H1 (cell line): ENCODE results near the gene GTF3C5. TPM values are rescaled to one million over a fixed set of nuclear protein-coding genes. Genes with fewer than 3 reads are reported as not detected.

Source experiments
- CTCF ChIA-PET: fragments of 300-600 bp; sonication (Branson Sonifier 250); formaldehyde crosslinking; loops from one replicate; lab custom pipeline; 2021; ENCODE audit not compliant: partially characterized antibody; lab: Charles Lee
- POLR2A ChIA-PET: fragments of 300-600 bp; sonication (Branson Sonifier 250); formaldehyde crosslinking; loops from one replicate; lab custom pipeline; 2021; ENCODE audit warnings: inconsistent platforms; ENCODE audit not compliant: partially characterized antibody; lab: Charles Lee
- DNase-seq, 2 experiments: peaks; one replicate each; pipeline versions ENCODE4 v3.0.0 to v3.0.0-alpha.2; 2010 to 2022; ENCODE audit warnings: low spot score in 2 of 2, low read depth in 1 of 2, mixed read lengths in 1 of 2
- FAIRE-seq: peaks from 2 replicates; lab custom pipeline; 2011; peaks lifted over from hg19 to GRCh38; lab: Jason Lieb, UNC
- H2AFZ ChIP-seq: 2 replicates; pipeline ENCODE4 v1.8.1; 2012; ENCODE audit warnings: low read length, inconsistent platforms
- H2AK5ac ChIP-seq: 2 replicates; pipeline ENCODE4 v1.6.1; 2013; ENCODE audit warnings: low read depth, low read length
- H2BK120ac ChIP-seq: replicated peaks from 2 replicates; pipeline ENCODE3; 2013; ENCODE audit warnings: low read depth, low read length, inconsistent platforms
- H2BK12ac ChIP-seq: 2 replicates; pipeline ENCODE4 v1.6.1; 2013; ENCODE audit warnings: low read depth, low read length
- H2BK15ac ChIP-seq: 2 replicates; pipeline ENCODE4 v1.6.1; 2013; ENCODE audit warnings: low read length
- H2BK20ac ChIP-seq: 2 replicates; pipeline ENCODE4 v1.6.1; 2013; ENCODE audit warnings: low read length
- H2BK5ac ChIP-seq: 2 replicates; pipeline ENCODE4 v1.6.1; 2013; ENCODE audit warnings: low read depth, low read length
- H3K14ac ChIP-seq: 2 replicates; pipeline ENCODE4 v1.6.1; 2013; ENCODE audit warnings: inconsistent platforms; ENCODE audit not compliant: insufficient read length
- H3K18ac ChIP-seq: 2 replicates; pipeline ENCODE4 v1.6.1; 2013; ENCODE audit warnings: low read length; ENCODE audit errors: extremely low read depth
- H3K23ac ChIP-seq: 2 replicates; pipeline ENCODE4 v1.6.1; 2013; ENCODE audit warnings: inconsistent platforms; ENCODE audit not compliant: insufficient read length
- H3K23me2 ChIP-seq: 2 replicates; pipeline ENCODE4 v1.6.1; 2013; ENCODE audit warnings: low read depth, low read length
- H3K27ac ChIP-seq: 2 replicates; pipeline ENCODE4 v1.6.1; 2011; ENCODE audit warnings: low read depth, low read length, inconsistent platforms
- H3K27me3 ChIP-seq, 4 experiments: replicated peaks in 1 of 4; 1 replicate in 1 of 4; 2 replicates in 3 of 4; pipeline versions ENCODE4 v1.6.1 to v1.8.1; 2011 to 2013; ENCODE audit warnings: low read length in 3 of 4, mild to moderate bottlenecking in 3 of 4, inconsistent platforms in 2 of 4, mixed read lengths in 2 of 4, moderate library complexity in 1 of 4; ENCODE audit not compliant: control insufficient read depth in 3 of 4, insufficient read depth in 3 of 4; ENCODE audit errors: extremely low read depth in 1 of 4
- H3K36me3 ChIP-seq, 4 experiments: 2 replicates each; pipeline versions ENCODE4 v1.6.1 to v1.8.1; 2011 to 2013; ENCODE audit warnings: mild to moderate bottlenecking in 4 of 4, low read length in 3 of 4, moderate library complexity in 2 of 4, control low read depth in 1 of 4, inconsistent platforms in 1 of 4; ENCODE audit not compliant: insufficient read depth in 4 of 4, control insufficient read depth in 2 of 4
- H3K4ac ChIP-seq: replicated peaks from 2 replicates; pipeline ENCODE3; 2013; ENCODE audit warnings: low read length, low read depth, mixed read lengths, inconsistent platforms; ENCODE audit not compliant: insufficient read length
- H3K4me1 ChIP-seq, 4 experiments: replicated peaks in 1 of 4; 1 replicate in 1 of 4; 2 replicates in 3 of 4; pipeline versions ENCODE4 v1.6.1 to v1.8.1; 2011 to 2013; ENCODE audit warnings: low read length in 3 of 4, inconsistent platforms in 2 of 4, mixed read lengths in 1 of 4; ENCODE audit not compliant: insufficient read depth in 4 of 4, control insufficient read depth in 3 of 4
- H3K4me2 ChIP-seq, 2 experiments: 2 replicates each; pipeline versions ENCODE4 v1.6.1 to v1.8.1; 2011 to 2013; ENCODE audit warnings: low read depth in 2 of 2, low read length in 2 of 2, control low read depth in 1 of 2, inconsistent platforms in 1 of 2, mild to moderate bottlenecking in 1 of 2; ENCODE audit not compliant: insufficient read depth in 1 of 2
- H3K4me3 ChIP-seq, 4 experiments: fragments of 200-600, 300-600 bp in 1 of 4; sonication (generic), shearing (Covaris generic), sonication (Bioruptor Twin) in 1 of 4; 2 replicates each; pipeline versions ENCODE4 v1.5.1 to v1.8.1; 2011 to 2016; ENCODE audit warnings: low read length in 4 of 4, low read depth in 3 of 4, control low read depth in 2 of 4, inconsistent platforms in 2 of 4, mild to moderate bottlenecking in 2 of 4, mixed read lengths in 1 of 4, moderate library complexity in 1 of 4; ENCODE audit not compliant: insufficient read depth in 2 of 4; ENCODE audit errors: extremely low read depth in 1 of 4
- H3K56ac ChIP-seq: replicated peaks from 2 replicates; pipeline ENCODE3; 2013; ENCODE audit warnings: low read depth, mild to moderate bottlenecking, mixed read lengths, low read length, inconsistent platforms; ENCODE audit not compliant: insufficient read length
- H3K79me1 ChIP-seq: 2 replicates; pipeline ENCODE4 v1.6.1; 2013; ENCODE audit warnings: low read depth, low read length, control low read depth
- H3K79me2 ChIP-seq, 2 experiments: 2 replicates each; pipeline versions ENCODE4 v1.6.1 to v1.8.1; 2012 to 2013; ENCODE audit warnings: low read length in 2 of 2, mild to moderate bottlenecking in 2 of 2, inconsistent platforms in 1 of 2; ENCODE audit not compliant: insufficient read depth in 2 of 2, control insufficient read depth in 1 of 2
- H3K9ac ChIP-seq, 4 experiments: replicated peaks in 1 of 4; 1 replicate in 1 of 4; 2 replicates in 3 of 4; pipeline versions ENCODE4 v1.6.1 to v1.8.1; 2011 to 2013; ENCODE audit warnings: low read depth in 3 of 4, low read length in 3 of 4, control low read depth in 2 of 4, mild to moderate bottlenecking in 2 of 4, moderate library complexity in 2 of 4, inconsistent platforms in 1 of 4; ENCODE audit errors: extremely low read depth in 1 of 4
- H3K9me3 ChIP-seq, 2 experiments: 2 replicates each; pipeline versions ENCODE4 v1.6.1 to v1.8.1; 2012 to 2013; ENCODE audit warnings: mild to moderate bottlenecking in 2 of 2, moderate library complexity in 2 of 2, control low read depth in 1 of 2, inconsistent platforms in 1 of 2, low read depth in 1 of 2, low read length in 1 of 2, mixed read lengths in 1 of 2; ENCODE audit not compliant: insufficient read depth in 2 of 2
- H4K20me1 ChIP-seq, 2 experiments: replicated peaks in 1 of 2; 2 replicates each; pipeline versions ENCODE3 to v1.8.1; 2011 to 2013; ENCODE audit warnings: inconsistent platforms in 2 of 2, low read length in 2 of 2, mild to moderate bottlenecking in 1 of 2; ENCODE audit not compliant: insufficient read depth in 2 of 2, control insufficient read depth in 1 of 2
- H4K5ac ChIP-seq: 2 replicates; pipeline ENCODE4 v1.6.1; 2013; ENCODE audit warnings: low read length, low read depth, mixed read lengths, inconsistent platforms; ENCODE audit not compliant: insufficient read length
- H4K8ac ChIP-seq: 2 replicates; pipeline ENCODE4 v1.8.0; 2013; ENCODE audit warnings: mild to moderate bottlenecking, moderate library complexity, low read length, inconsistent platforms; ENCODE audit not compliant: insufficient read depth; ENCODE audit errors: extremely low read depth
- H4K91ac ChIP-seq: replicated peaks from 2 replicates; pipeline ENCODE3; 2013; ENCODE audit warnings: low read length, mixed read lengths, inconsistent platforms; ENCODE audit not compliant: insufficient read length
- SAP30 ChIP-seq: fragments of 300-600 bp; sonication (generic); IDR thresholded peaks from 2 replicates; pipeline ENCODE4 v1.7.1; 2012; ENCODE audit warnings: low read length, moderate library complexity, mild to moderate bottlenecking, inconsistent platforms; ENCODE audit not compliant: insufficient read depth, insufficient replicate concordance
- WGBS, 2 experiments: shearing (Covaris generic) in 1 of 2; methylation state at CpG; one replicate each; pipeline versions ENCODE4 v1.1.6 to v1.1.7; 2013 to 2015; ENCODE audit warnings: low lambda C conversion rate in 2 of 2, mixed read lengths in 2 of 2, inconsistent platforms in 1 of 2, low coverage in 1 of 2, missing lambda C conversion rate in 1 of 2; ENCODE audit not compliant: insufficient replicate concordance in 2 of 2, insufficient coverage in 1 of 2, insufficient read length in 1 of 2; ENCODE audit errors: extremely low coverage in 1 of 2, missing lambda C conversion rate in 1 of 2; 5-methylcytosine and 5-hydroxymethylcytosine counted together
- polyA plus RNA-seq, 7 experiments: library from polyadenylated mRNA; depleted of rRNA in 3 of 7; stranded (reverse) in 5 of 7; unstranded in 2 of 7; fragments of >200 nt in 5 of 7; fragments of 200-250 nt in 2 of 7; gene quantifications; 1 replicate in 5 of 7; 2 replicates in 1 of 7; 4 replicates in 1 of 7; pipeline versions ENCODE4 v1.2.1 to v1.2.3, GENCODE V29; 2011 to 2013; ENCODE audit warnings: missing spikeins in 2 of 7, mixed read lengths in 2 of 7
- total RNA-seq: library from RNA; stranded (reverse); fragmentation: NEBNext Ultra II Directional; extraction: Animal tissue kit (Norgen Biotek cat#: 25700); gene quantifications from 2 replicates; pipeline ENCODE4 v1.2.1, GENCODE V29; 2021

GTF3C5 gene
- total and polyA plus RNA-seq, 2 of the 8 experiments (the other 6 are each of a cell fraction or from before 2014, with no cell fraction given): 78.7 to 87.1 TPM

DNA sequence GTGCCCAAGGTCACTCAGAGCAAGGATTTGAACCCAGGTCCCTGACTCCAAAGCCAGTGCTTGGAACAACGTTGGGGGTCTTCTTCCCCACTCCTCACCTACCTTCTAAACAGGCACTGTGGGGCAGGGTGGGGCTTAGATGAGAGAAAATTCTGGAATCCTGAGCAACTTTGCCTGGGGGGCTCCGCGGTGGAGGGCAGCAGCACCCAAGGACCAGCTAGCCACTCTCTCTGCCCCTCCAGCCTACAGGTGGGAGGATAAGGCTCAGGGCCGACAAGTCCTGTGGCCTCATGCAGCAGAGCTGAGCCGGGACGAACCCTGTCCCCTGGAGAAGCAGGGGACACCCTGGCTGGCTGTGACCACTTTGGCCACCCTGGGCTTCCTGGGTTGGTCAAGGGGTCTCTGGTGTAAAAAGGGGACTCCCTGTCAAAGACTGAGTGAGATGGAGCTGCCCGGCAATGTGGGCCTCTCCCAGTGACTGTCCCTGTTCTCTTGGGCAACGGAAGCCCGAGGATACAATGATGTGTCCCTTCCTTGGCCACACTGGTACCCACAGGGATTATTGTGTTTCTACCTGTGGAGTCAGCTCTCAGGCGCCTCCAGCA is 57.5 kb downstream of the GTF3C5 start:
- no peaks in the 10 kb centered on the region for H3K79me1 ChIP-seq
- H3K4me3 ChIP-seq: no peak overlapping the region
- FAIRE-seq (no peak), DNase-seq (no peak)
- H3K9me3 ChIP-seq: no peaks in the 10 kb centered on the region
- no peak overlapping the region for H2AFZ ChIP-seq
- H4K20me1 ChIP-seq: no peaks in the 10 kb centered on the region
- H3K36me3 ChIP-seq: no peaks in the 10 kb centered on the region
- 88% methylated on average over 8 of the region's 10 CpGs; no CpG with 5 or more reads in 1 of the 2 experiments for WGBS, 2 experiments
- ChIA-PET CTCF (interaction anchor here (1.7 to 2.9 kb wide), 2 partner anchors 15 to 40 kb away, joined by 4 to 23 read pairs; no protein-coding TSS in a partner anchor), POLR2A (no interaction called here)
- no peak overlapping the region for H3K23ac ChIP-seq
- H2BK120ac ChIP-seq: no peak overlapping the region
- H3K79me2 ChIP-seq: no peaks in the 10 kb centered on the region
- H3K4me1 ChIP-seq: no peaks in the 10 kb centered on the region
- H2AK5ac ChIP-seq: no peak overlapping the region
- no peak overlapping the region for H2BK20ac ChIP-seq
- no peak overlapping the region for H2BK15ac ChIP-seq
- no peak overlapping the region; the same call in 1 of the 2 replicates for H4K8ac ChIP-seq
- H3K14ac ChIP-seq: no peak overlapping the region
- no peak overlapping the region for H3K27ac ChIP-seq
- no peak overlapping the region for H4K91ac ChIP-seq
- no peak overlapping the region for H2BK12ac ChIP-seq
- H4K5ac ChIP-seq: no peak overlapping the region
- no peak overlapping the region for H2BK5ac ChIP-seq
- no peak overlapping the region for H3K18ac ChIP-seq
- H3K23me2 ChIP-seq: no peaks in the 10 kb centered on the region
- peaks cover 0 to 3% (median 0%) of the 10 kb centered on the region in 4 experiments; a peak in 1 of 7 replicates for H3K27me3 ChIP-seq
- H3K9ac ChIP-seq: no peak overlapping the region
- TF ChIP-seq SAP30: no peak
- no peak overlapping the region for H3K56ac ChIP-seq
- no peak overlapping the region for H3K4ac ChIP-seq
- no peak overlapping the region for H3K4me2 ChIP-seq
